ENCODE results near the gene CDH13.

CDH13 gene

GRCh38 chr16:82653550-82654511 lies 27.1 kb downstream of the CDH13 start:
- ATAC-seq, result peak; percentile 77

- ATAC-seq, result peak; percentile 58 to 68
Measured at GRCh38 chr16:82655072-82655714, 28.4 kb downstream of the CDH13 start.

- ATAC-seq, result no peak
Measured at GRCh38 chr16:82655720-82656490, 29.1 kb downstream of the CDH13 start.

- ATAC-seq, result no peak
Measured at GRCh38 chr16:82657239-82657638, 30.5 kb downstream of the CDH13 start.

GRCh38 chr16:82657786-82658185 lies 31.0 kb downstream of the CDH13 start:
- ATAC-seq, result no peak

- ATAC-seq, result no peak
Measured at GRCh38 chr16:82658796-82659195, 32.0 kb downstream of the CDH13 start.

- ATAC-seq, result peak in 1 of 2 donors; percentile 30
Measured at GRCh38 chr16:82660075-82660645, 33.4 kb downstream of the CDH13 start.

GRCh38 chr16:82660966-82661365 lies 34.2 kb downstream of the CDH13 start:
- ATAC-seq, result no peak

GRCh38 chr16:82664181-82664580 lies 37.4 kb downstream of the CDH13 start:
- ATAC-seq, result no peak

GRCh38 chr16:82665025-82665424 lies 38.3 kb downstream of the CDH13 start:
- no peak for ATAC-seq

GRCh38 chr16:82667437-82667836 lies 40.7 kb downstream of the CDH13 start:
- ATAC-seq, result no peak

- ATAC-seq, result no peak
Measured at GRCh38 chr16:82668094-82668493, 41.3 kb downstream of the CDH13 start.

- ATAC-seq, result no peak
Measured at GRCh38 chr16:82671741-82672140, 45.0 kb downstream of the CDH13 start.

GRCh38 chr16:82672676-82673075 lies 45.9 kb downstream of the CDH13 start:
- ATAC-seq, result no peak

- no peak for ATAC-seq
Measured at GRCh38 chr16:82675300-82675699, 48.5 kb downstream of the CDH13 start.

- no peak for ATAC-seq
Measured at GRCh38 chr16:82681592-82681991, 54.8 kb downstream of the CDH13 start.

- ATAC-seq, result no peak
Measured at GRCh38 chr16:82682767-82683166, 56.0 kb downstream of the CDH13 start.

- ATAC-seq, result no peak
Measured at GRCh38 chr16:82684256-82684655, 57.5 kb downstream of the CDH13 start.

- no peak for ATAC-seq
Measured at GRCh38 chr16:82685526-82685925, 58.8 kb downstream of the CDH13 start.

- ATAC-seq, result no peak
Measured at GRCh38 chr16:82694239-82694874, 67.6 kb downstream of the CDH13 start.

GRCh38 chr16:82695806-82696205 lies 69.0 kb downstream of the CDH13 start:
- ATAC-seq, result no peak

- no peak for ATAC-seq
Measured at GRCh38 chr16:82699260-82699659, 72.5 kb downstream of the CDH13 start.

All from activated CD4-positive, CD25-positive, alpha-beta regulatory T cell treated with anti-CD3 and anti-CD28 coated beads, Interleukin-2, amount 50 U/mL, for 24 hours (primary cell).